NCI-H1436 treated with DMSO at 0.1 percent for 48 hours (cell line): ENCODE measurements around the gene TNFSF11.
"Not testable (repeated sequence)": the region's sequence is repeated elsewhere in the genome, so short reads cannot be mapped to it uniquely, and the experiment has no call there.

Source experiments
- DNase-seq: peaks from one replicate; lab custom pipeline; 2025; lab: John Stamatoyannopoulos, UW

The TNFSF11 gene

DNA sequence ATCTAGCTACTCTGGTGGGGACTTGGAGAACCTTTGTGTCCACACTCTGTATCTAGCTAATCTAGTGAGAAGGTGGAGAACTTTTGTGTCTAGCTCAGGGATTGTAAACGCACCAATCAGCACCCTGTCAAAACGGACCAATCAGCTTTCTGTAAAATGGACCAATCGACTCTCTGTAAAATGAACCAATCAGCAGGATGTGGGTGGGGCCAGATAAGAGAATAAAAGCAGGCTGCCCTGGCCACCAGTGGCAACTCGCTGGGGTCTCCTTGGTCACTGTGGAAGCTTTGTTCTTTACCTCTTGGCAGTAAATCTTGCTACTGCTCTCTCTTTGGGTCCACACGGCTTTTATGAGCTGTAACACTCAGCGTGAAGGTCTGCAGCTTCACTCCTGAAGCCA is 13.6 kb upstream of the TNFSF11 start:
- DNase-seq: not testable (repeated sequence)

- no peak for DNase-seq
Measured at GRCh38 chr13:42561752-42562467, 12.0 kb upstream of the TNFSF11 start.

DNA sequence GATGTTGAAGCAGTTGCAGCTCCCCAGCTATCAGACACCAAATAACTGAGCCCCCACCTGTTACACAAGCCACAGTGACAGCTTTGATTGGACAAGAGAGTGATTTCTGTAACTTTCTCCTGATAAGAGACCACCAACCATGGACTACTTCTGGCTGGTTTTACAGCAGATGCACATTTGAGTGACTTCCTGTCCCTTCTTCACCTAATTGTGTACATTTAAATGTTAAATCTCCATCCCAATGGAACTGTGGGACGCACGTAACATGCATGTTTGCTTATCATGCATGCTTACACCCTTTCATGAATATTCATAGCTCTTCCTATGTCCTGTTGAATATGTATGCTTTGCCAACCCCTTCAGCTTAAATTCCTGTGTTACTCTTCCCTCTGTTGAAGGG is 6.0 kb upstream of the TNFSF11 start:
- no peak for DNase-seq

- no peak for DNase-seq
Measured at GRCh38 chr13:42569576-42570344, 4.2 kb upstream of the TNFSF11 start.

GRCh38 chr13:42571895-42572294 is 2.1 kb upstream of the TNFSF11 start:
- DNase-seq: no peak

DNA sequence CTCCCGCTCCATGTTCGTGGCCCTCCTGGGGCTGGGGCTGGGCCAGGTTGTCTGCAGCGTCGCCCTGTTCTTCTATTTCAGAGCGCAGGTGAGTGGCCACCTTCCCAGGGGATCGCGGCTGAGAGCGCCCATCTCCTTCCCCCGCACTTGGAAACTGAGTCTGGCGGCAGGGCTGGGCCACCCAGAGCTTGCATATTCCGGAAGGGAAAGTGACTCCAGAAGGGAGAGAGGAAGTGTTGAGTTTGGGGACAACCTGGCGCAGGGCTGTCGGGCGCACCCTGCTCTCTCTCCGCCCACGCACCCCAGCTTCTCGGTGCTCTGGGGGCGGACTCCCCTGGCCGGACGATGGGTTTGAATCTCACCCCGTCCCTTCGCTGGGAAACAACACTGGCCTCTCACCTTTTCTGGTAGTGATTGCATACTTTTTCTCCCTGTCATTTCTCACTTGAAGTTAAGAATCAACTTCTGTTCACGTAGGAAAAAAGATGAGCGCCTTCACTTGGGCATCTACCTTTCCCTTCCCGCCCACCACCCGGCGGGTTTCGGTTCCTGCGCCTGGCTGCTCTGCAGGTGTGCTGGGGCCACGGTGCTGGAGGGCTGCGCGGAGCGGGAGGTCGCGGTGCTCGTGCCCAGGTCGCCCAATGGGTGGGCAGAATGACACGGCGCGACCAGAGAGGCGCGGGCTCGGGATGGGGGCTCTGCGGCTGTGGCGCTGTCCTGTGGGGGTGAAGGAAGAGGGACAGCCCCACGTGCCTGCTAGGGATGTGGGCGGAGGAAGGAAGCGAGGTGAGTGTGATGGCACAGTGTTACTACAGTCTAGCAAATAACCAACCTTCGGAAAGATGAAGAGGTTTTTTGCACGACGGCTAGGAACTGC is 721 bp downstream of the TNFSF11 start:
- DNase-seq: no peak

- no peak for DNase-seq
Measured at GRCh38 chr13:42575938-42576337, 2.0 kb downstream of the TNFSF11 start.

- no peak for DNase-seq
Measured at GRCh38 chr13:42577538-42577937, 3.6 kb downstream of the TNFSF11 start.

DNA sequence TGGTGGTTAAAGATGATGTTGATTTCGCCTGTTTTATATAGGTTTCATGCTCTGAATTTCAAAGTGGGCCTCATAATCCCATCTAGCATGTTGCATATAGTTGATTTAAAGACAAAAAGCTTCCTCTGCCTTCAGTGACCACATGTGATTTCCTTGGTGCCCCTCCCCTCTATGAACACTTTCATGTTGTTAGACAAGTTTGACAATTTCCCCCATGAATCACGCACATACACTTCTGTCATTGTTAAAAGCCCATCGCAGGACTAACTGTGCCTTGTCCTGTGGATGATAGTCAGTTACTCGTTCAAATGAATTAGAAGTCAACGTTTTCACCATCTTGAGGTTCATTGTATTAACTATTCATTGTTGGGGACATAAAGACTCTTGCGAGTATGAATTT is 6.7 kb downstream of the TNFSF11 start:
- DNase-seq: no peak

DNA sequence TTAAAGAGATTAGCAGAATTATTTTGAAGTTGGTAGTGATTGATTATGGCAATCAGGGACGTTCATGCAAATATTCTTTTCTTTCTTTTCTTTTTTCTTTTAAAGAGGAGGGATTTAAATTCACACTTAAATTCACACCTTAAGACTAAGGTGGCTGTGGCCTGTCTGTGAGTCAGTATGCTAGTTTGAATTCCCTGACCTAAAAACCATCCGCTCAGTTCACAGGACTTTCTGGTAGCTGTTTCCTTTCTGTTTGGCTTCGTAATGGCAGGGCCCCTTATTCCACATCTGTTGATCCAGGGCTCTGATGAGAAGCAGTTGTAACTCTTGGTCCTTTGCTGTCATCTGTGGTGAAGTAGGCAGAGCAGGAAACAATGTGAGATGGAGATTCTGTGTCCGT is 7.5 kb downstream of the TNFSF11 start:
- no peak for DNase-seq

DNA sequence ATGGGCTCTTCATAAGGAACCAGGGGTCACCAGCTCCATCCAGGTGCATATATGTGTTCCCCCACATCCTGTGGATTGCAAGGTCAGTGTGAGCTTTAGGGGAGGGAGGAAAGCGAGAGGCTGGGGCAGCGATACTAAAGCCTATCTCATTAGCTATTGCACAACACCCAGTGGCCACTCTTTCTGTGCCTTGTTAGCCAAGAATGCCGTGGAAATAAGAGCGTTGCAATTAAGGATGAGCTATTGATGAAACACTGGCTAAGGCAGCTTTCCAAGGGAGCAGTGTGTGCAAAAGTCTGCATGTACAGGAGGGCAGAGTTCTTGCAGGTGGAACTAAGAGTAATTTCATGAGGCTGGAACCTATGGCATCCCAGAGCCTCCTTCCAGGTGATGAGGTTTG is 17.6 kb downstream of the TNFSF11 start:
- no peak for DNase-seq

DNA sequence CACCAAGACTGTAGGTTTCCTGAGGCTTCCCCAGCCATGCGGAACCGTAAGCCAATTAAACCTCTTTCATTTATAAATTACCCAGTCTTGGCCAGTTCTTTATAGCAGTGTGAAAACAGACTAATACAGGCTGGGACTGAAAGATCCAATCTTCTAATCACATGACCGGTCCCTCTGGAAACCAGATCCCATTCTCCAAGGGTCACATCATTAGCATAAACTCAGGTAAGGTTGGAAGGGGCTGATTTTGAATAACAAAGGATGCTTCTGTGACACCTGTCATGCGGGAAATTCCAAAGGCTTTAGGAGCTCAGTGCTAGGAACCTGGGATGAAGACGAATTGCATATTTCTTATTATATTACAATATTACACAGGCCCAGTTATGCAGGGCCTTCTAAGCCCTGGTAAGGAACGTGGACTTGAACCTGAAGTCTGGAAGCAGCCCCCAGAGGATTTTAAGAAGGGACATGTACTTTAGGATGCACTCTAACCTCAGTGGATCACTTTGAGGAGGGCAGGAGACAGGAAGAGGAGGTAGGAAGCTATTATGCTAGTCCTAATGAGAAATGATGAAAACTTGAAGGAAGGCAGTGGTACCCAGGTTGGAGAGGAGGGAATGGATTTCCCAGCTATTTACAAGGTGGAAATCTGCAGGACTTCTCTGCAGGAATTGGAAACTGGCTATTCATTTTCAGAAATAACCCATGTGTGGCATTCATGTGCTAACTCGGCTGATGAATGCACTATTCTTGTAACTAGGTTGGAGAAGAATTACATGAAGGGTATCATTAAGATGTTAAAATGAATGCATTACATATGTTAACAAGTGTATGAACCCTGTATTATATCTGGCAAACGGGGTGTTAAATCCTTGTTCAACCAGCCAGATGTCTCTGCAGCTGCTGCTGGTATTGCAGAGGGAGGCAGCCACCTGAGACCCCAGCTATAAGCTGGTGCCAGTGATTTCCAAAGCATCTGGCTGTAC is 19.3 kb downstream of the TNFSF11 start:
- DNase-seq: no peak

- DNase-seq: peak; percentile 38
Measured at GRCh38 chr13:42594481-42595252, 20.7 kb downstream of the TNFSF11 start.

GRCh38 chr13:42595253-42595571 is 21.3 kb downstream of the TNFSF11 start:
- DNase-seq: no peak

DNA sequence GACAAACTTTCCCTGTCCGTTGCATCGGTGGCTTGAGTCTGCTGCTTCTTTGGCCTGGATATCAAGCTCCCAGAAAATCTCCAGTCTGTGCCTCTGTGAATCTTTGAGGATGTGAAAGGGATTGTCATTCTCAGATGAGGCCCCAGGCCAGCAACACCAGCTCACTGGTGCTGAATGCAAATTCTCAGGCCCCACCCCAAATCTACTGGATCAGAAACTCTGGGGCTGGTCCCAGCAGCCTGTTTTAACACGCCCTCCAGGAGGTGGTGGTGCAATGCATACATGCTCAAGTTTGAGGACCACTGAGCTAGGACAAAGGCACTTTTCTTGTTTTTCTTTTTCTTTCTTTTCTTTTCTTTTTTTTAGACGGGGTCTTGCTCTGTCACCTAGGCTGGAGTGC is 23.6 kb downstream of the TNFSF11 start:
- no peak for DNase-seq

- no peak for DNase-seq
Measured at GRCh38 chr13:42600943-42601342, 27.0 kb downstream of the TNFSF11 start.

- DNase-seq: no peak
Measured at GRCh38 chr13:42602906-42603305, 29.0 kb downstream of the TNFSF11 start.

GRCh38 chr13:42603571-42603970 is 29.6 kb downstream of the TNFSF11 start:
- no peak for DNase-seq

DNA sequence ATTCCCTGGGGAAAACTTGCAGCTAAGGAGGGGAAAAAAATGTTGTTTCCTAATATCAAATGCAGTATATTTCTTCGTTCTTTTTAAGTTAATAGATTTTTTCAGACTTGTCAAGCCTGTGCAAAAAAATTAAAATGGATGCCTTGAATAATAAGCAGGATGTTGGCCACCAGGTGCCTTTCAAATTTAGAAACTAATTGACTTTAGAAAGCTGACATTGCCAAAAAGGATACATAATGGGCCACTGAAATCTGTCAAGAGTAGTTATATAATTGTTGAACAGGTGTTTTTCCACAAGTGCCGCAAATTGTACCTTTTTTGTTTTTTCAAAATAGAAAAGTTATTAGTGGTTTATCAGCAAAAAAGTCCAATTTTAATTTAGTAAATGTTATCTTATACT is 33.6 kb downstream of the TNFSF11 start:
- DNase-seq: peak; percentile 30

- DNase-seq: no peak
Measured at GRCh38 chr13:42610649-42611048, 36.7 kb downstream of the TNFSF11 start.
